Measurements from ENCODE around the gene RETN.

The RETN gene

GRCh38 chr19:7668842-7669241 lies at the start of gene RETN:
Gene RETN (plus strand): TSS chr19:7669049. CDS start chr19:7669327, 278 bp downstream.
- H3K4me3 ChIP-seq (ENCODE audit: low read length): no peak within 1 kb of the TSS
- no peak for DNase-seq (ENCODE audit: low read depth)
- no peak for TF ChIP-seq CTCF (IDR thresholded peaks at IDR 0.05; ENCODE audit: insufficient read depth, low read depth, low read length, missing control alignments)

- no peak for TF ChIP-seq CTCF (IDR thresholded peaks at IDR 0.05; ENCODE audit: insufficient read depth, low read depth, low read length, missing control alignments)
- no peak for DNase-seq (ENCODE audit: low read depth)
- H3K4me3 ChIP-seq (ENCODE audit: low read length): no peak overlapping the region
Measured at GRCh38 chr19:7619671-7620441, 49.0 kb upstream of the RETN start.

- no peak for TF ChIP-seq CTCF (IDR thresholded peaks at IDR 0.05; ENCODE audit: insufficient read depth, low read depth, low read length, missing control alignments)
- no peak for DNase-seq (ENCODE audit: low read depth)
Measured at GRCh38 chr19:7620442-7621412, 48.1 kb upstream of the RETN start.

GRCh38 chr19:7622933-7623685 lies 45.7 kb upstream of the RETN start:
- no peak for TF ChIP-seq CTCF (IDR thresholded peaks at IDR 0.05; ENCODE audit: insufficient read depth, low read depth, low read length, missing control alignments)
- no peak overlapping the region for H3K4me3 ChIP-seq (ENCODE audit: low read length)
- DNase-seq (ENCODE audit: low read depth): no peak

More at GRCh38 chr19:7620442-7621412, 48.1 kb upstream of the RETN start:
- no peak overlapping the region for H3K4me3 ChIP-seq (ENCODE audit: low read length)

- no peak for DNase-seq (ENCODE audit: low read depth)
- no peak overlapping the region for H3K4me3 ChIP-seq (ENCODE audit: low read length)
- no peak for TF ChIP-seq CTCF (IDR thresholded peaks at IDR 0.05; ENCODE audit: insufficient read depth, low read depth, low read length, missing control alignments)
Measured at GRCh38 chr19:7623725-7624603, 44.9 kb upstream of the RETN start.

- no peak for DNase-seq (ENCODE audit: low read depth)
- TF ChIP-seq CTCF (IDR thresholded peaks at IDR 0.05; ENCODE audit: insufficient read depth, low read depth, low read length, missing control alignments): no peak
- H3K4me3 ChIP-seq (ENCODE audit: low read length): no peak overlapping the region
Measured at GRCh38 chr19:7624810-7625209, 44.0 kb upstream of the RETN start.

All from epithelial cell of esophagus (primary cell).